ENCODE measurements around the gene NEU2.

The NEU2 gene

DNA sequence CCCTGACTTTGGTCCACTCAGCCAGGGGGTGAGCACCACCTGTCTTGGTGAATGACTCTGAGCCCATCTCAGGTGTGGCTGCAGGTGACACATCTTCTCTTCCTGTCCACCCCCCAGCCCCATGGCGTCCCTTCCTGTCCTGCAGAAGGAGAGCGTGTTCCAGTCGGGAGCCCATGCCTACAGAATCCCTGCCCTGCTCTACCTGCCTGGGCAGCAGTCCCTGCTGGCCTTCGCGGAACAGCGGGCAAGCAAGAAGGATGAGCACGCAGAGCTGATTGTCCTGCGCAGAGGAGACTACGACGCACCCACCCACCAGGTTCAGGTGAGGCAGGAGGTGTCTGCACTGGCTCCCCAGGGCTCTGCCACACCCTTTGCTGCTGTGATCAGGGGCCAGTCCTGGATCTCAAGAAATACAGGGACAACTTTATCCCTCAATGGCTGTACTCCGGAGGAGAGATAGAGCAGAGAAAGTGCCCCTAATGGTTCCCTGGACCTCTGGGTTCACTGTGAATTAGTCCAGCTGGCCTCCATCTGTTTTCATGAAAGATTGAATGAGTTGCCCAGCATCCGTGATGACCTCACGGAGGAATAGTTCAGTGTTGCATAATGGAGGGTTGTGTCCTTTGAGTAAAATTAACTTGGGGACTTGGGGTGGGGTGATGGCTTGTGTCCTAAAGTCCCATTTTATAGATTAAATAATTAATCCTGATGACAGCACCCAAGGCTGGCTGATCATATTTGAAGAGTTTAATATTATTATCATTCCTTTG is at the start of gene NEU2:
Gene NEU2, plus strand, starts transcription at position 122 of the 770 bp plus-strand sequence. Its CDS starts 0 bp downstream, at position 122.
- no peak for DNase-seq (ENCODE audit: low spot score)

DNA sequence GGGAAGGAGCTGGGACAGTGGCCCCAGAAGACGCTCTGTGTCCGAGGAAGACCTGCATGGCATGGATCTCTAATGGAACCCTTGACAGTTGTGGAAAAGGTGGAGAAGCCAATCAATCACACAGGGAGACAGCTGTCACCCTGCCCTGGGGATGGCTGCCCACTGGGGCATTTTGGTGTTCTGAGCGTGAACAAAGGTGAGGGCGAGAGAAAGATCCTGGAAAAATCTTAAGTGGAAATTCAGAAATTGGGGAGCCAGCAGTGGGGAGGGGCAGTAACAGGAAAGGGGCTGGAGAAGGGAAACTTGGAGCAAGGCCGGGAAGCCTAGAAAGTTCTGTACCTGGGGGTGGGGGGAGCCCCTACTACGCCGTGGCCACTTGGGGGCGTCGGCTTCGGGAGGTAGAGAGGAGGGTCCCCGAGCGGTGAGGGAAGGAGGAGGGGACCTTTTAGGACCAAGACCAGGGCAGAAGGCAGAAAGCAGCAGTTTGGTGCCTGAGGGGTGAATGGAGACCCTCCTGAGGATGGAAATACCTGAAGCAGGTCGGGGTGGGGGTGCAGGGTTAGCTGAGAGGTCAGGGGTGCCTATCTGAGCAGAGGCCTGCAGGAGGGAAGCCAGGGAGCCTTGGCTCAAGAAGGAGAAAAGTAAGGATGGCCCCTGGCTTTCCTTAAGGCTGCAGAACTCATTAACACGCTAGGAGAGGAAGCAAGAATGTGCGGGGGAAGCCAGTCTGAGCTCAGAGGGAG is 49.4 kb upstream of the NEU2 start:
- DNase-seq (ENCODE audit: low spot score): no peak

DNA sequence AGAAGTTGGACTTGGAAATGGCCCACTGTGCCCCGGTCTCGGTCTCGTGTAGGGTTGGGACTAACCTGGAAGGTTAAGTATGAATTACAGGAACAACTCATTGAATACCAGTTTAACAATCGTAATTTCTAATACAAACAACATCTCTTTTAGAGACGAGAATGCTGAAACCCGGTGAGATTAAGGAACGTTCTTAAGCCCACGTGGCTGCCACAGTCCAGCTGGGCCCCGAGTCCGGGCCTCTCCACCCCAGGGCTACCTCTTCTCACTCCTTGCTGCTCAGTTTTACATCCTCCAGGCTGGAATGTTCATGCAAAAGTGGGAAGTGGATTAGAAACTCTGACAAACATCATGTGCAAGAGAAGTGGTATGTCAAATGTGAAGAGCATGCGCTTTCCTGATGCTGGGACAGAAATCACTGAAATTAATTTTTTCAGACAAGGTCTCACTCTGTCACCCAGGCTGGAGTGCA is 48.8 kb upstream of the NEU2 start:
- DNase-seq (ENCODE audit: low spot score): no peak

DNA sequence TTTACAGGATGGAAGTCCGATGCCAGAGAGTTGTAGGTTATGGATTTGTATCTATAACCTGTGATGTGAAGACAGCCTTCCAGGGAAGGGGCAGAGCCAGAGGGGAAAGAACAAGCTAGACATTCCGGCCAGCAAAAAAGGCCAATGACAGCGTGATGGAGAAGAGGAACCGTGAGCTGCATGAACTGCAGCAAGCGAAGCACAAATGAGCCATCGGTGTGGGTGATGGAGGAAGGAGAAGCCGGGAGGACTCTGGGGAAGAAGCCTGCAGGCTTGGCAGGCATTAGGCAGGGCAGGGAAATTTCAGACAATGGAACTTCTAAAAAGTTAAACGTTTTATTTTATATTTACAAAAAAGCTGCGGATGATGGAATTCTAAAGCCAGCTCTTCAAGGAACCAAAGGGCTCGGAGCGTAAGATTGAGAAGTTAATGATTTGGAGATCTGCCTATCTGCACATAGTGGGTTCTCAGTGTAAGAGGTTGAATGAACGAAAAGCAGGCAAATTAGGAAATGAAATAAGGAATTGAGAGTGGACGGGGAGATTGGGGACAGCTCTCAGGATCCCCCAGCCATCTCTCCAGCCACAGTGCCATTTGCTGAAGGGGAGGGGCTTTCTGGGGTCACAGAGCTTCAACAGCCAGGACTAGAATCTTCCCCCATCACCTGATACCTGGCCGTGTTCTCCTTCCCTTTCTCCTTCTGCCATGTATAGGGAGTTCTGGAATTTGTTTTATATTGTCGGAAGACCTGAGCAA is 47.8 kb upstream of the NEU2 start:
- DNase-seq (ENCODE audit: low spot score): no peak

DNA sequence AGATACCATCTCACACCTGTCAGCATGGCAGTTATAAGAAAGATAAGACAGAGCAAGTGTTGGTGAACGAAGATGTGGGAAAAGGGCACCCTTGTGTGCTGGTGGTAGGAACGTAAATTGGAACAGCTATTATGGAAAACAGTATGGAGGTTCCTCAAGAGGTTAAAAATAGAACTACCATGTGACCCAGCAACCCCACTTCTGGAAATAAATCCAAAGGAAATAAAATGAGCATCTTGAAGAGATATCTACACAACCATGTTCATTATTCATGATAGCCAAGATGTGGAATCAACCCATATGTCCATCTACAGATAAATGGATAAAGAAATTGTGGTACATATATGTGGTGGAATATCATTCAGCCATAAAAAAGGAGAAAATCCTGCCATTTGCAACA is 46.3 kb upstream of the NEU2 start:
- no peak for DNase-seq (ENCODE audit: low spot score)

DNA sequence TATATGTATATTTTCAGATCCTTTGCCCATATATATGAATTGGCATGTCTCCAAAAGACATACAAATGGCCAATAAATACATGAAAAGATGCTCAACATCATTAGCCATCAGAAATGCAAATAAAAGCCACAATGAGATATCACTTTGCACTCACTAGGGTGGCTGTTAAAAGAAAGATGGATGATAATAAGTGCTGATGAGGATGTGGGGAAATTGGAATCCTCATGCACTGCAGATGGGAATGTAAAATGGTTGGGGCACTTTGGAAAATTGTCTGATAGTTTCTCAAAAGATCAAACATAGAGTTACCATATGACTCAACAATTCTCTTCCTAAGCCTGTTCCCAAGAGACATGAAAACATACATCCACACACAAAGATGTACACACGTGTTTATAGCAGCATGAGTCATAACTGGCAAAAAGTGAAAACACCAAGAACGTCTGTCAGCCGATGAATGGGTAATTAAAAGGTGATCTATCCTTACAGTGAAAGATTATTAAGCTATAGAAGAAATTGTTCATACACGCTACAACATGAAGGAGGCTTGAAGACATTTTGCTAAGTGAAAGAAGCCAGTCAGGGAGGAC is 39.1 kb upstream of the NEU2 start:
- no peak for DNase-seq (ENCODE audit: low spot score)

DNA sequence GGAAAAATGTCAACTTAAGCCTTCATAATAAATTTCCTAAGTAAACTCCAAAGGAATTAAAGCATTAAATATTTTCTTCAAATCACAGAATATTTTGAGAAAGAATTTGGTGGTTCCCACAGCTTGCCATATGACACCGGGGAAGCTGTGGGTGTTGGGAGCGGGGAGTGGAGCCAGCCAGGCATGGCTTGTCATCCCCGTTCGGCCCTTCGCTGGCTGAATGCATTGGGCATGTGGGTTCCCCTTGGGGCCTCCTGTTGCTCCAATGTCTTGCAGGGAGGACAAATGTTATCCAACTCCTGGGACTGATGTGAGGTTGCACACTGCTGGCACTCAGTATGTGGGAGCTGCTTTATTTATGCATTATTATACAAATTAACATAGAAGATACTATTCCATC is 38.0 kb upstream of the NEU2 start:
- no peak for DNase-seq (ENCODE audit: low spot score)

DNA sequence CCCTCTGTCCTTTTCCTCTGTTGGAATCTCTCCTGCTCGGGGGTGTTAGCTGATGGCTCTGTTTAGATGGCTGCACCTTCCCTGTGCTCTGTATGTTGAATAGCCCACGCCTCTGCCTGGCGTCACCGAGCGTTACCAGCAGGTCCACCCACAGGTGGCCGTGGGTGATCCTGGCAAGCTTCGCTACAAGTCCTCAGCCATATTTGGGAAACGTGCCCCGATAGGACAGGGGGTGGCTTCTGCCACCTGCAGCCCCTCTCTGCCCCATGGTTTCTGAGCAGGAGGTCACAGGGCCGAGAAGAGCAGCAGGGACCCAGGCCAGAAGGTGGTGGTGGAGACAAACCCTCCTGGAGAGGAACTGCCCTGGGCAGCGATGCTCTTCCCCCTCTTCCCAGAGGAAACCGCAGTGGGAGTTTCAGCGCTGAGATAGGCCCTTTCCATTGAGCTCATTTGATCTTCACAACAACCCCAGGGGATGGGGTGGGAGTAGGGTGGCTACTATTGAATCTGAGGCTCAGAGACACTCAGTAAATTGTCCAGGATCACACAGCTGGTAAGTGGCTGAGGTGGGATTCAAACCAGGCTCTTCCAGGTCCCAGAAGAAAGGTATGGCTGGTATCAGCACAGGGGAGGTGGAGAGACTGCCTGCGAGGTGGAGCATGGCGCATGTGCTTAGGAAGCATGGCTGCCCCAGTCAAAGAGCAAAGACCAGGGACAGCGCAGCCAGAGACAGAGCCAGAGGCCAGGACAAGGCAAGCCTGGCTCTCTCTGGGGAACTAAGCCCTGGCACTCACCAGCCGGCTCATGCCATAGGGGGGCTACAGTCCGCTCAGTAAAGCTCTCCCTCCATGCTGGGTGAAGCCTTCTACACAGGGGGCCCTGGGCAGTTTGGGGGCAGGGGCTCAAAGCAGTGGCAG is 34.5 kb upstream of the NEU2 start:
- DNase-seq (ENCODE audit: low spot score): no peak

DNA sequence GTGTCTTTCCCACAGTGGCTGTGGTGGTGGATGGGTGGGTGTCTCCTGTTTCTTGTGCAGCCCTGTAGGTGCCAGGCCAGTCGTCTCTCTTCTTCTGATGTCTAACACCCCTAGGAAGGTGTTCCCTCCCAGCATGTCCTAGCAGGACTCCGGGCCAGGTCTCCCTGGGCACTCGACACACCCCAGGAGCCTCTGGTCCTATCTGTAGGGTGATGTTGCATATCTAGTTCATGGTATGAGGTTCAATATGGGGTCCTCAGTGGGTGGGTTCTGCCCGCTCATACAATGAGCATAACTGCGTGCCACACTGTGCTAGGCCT is 33.8 kb upstream of the NEU2 start:
- DNase-seq (ENCODE audit: low spot score): no peak

DNA sequence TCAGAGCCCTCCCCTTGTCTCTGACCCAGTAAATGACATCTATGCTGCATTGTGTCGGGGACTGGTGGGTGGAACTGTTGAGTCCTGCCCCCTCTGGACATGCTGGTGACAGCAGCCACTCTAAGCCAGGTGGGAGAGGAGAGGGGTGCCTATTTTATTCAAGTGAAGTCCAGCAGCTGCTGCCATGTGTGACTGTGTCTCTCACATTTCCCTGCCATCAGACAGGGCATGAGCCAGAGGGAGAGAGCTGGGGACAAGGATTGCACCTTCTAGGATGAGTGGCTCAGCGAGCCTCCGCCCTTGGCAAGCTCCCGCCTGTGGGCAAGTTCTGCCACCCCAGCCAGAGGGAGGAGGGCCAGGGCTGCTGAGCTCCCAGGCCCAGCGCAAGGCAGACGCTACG is 33.1 kb upstream of the NEU2 start:
- no peak for DNase-seq (ENCODE audit: low spot score)

DNA sequence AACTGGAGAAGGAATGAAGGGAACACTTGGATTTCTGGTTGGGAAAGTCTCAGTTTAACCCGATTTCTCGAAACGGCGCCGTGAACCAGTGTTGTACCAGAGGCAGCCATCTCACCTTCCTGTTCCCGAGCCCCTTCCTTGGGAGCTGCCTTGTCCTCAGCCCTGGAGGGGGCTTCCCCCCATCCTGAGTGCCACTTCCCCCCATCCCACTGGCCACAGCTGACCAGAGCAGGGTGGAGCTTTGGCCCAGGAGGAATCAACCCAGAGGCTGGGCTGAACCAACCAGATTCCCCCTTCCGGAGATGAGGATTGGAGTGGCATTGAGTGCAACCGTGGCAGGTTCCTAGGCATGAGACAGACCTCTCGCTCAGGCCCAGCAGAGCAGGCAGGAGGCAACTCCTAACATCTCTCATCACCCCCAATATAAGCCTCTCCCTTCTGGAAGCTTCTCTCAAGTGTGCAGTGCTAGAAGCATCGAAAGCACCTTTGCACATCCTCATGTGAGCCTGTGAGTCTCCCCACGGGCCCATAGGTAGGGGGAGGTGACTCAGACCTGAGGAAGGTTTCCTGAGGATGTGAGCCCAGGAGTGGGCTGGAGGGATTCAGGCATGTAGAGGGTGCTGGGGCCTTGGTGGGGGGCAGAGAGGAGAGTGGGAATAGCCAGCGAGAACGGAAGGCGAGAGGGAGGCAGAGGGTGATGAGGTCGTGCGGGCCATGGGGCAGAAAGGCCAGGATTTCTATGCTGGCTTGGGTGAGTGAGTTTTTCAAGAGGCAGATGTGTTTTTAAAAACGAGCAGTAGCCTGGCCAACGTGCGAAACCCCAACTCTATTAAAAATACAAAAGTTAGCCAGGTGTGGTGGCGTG is 31.4 kb upstream of the NEU2 start:
- no peak for DNase-seq (ENCODE audit: low spot score)

DNA sequence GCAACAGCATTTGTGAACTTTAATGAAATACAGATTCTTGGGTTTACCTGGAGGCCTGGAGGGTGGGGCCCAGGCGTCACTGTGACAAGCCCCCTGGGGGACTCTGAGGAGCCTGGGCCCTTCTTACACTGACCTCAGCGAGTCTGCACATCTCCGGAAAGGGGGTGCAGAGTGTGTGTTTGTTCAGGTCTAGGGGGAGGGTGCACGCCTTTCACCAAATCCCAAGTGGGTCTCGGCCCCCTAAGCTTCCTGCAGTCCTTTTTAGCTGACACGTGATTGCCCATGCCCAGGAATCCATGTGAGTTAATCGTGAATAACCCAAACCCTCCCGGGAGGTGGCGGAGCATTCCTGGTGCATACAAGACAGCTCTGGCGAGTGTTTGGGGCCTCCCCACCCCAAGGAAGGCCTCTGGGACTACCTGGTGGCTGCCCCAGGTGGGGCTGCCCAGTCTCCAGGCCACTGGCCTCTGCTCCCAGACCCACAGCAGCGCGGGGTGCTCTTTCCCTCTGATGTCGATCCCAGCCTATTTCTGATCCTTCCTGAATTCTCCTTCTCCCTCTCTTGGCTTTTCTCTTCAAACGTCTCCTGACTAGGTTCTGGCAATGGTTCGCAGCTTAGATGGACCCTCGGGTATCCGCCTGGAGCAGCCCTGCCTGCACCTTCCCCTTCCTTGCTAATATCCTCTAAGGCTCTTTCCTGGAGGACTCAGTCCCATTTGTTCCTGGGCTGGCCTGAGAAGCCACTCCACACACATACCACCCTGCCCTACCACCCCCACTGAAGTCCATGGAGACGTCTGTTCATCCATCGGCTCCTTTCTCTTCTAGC is 29.4 kb upstream of the NEU2 start:
- no peak for DNase-seq (ENCODE audit: low spot score)

DNA sequence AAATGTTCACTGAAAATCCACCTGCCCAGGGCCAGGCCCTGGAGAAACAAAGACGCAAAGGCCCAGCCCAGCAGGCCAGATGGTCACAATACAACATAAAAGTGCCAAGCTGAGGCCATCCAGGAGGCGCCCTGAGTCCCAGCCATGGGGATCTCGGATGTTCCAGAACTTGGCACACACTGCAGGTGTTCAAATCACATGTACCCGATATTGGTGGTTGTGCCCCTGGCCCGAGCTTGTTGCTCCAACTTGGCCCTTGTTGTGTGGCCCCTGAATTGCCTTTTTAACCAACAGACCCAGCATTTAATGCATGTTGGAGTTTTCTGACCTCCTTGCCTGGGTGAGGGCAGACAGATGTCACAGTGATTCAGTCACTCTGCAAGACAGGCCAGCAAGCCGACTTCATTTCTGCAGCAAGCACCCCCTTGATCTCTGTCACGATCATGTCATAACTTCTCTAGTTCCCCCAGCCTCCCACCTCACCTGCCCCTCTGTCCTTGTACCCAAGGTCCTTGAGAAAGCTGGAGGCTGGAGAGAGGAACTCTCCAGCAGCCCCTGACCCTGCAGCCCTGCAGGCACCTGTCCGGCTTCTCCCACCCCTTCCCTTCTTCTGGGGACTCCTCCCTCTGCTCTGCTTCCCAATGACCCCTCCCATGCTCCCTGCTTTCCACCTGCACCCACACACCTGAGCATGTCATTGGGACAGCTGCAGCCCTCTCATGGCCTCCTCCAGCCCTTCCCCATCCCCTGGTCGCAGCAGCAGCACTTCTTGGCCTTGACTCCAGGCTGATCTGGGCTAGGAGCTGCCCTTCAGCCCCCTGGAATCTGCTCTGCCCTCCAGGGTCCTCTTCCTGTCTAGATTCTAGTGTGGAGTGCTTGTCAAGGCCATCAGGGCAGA is 28.6 kb upstream of the NEU2 start:
- no peak for DNase-seq (ENCODE audit: low spot score)

DNA sequence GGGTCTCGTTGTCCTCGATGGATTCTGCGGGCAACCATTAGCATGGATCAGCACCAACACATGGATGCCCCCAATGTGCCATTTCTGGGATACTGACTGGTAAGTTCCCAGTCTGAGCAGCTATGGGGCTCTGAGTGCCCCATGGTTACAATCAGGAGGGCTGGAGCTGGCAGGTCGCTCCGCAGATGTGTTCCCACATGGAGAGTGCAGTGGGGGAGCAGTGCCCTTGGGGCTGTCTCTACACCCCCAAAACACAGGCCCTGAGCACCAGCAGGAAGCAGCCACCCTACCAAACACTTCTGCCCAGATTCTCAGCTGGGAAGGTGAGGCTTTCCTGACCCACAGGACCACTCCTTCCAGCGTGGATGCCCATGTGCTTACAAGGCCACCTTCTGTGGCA is 27.4 kb upstream of the NEU2 start:
- DNase-seq (ENCODE audit: low spot score): no peak

DNA sequence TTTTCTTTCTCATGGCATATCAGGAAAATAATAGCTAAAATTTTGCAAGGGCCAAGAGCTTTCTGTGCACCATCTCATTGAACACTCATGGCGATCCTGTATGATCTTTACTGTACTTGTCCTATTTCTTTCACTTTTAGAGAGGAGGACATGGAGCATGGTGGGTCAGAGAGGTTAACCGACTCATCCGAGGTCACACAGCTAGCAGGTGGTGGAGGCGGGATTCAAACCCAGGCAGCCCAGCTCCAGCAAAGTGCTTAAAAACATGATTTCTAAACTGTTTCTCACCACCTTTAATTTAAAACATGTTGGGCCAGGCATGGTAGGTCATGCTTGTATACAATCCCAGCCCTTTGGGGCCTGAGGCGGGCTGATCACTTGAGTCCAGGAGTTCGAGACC is 25.8 kb upstream of the NEU2 start:
- DNase-seq (ENCODE audit: low spot score): no peak

DNA sequence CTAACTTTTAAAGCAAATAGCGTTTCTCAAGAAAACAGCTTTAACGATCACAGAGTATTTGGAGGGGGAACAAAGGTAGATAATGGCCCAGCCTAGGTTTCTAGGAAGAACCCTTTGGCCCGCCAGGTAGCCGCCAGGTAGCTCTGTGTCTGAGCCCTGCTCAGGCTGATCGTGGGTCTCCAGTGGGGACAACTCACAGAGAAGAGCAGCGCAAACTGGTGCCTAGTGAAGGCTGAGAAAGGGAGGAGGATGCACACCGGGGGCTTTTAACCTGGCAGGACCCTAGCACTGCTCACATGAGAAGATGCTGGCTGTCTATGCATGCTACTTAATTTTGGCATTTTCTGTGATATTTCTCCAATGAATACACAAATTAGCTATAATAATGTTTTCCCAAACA is 25.2 kb upstream of the NEU2 start:
- DNase-seq (ENCODE audit: low spot score): no peak

DNA sequence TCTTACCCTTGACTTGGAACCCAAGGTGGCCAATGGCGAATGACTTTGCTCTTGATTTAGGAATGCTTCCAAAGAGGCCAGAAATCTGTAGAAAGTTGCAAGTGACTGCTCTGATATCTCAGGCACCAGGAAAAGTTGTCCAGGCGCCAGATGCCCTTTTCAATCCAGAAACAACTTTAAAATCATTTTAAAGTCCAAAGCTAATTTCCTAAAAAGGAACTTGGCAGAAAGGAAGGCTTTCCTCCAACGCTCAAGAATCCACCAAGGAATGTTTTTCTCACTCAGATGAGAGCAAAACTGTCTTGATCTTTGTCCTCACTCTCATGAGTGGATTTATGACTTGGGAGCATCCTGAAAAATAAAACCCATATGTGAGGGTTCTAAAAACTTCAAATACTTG is 24.7 kb upstream of the NEU2 start:
- no peak for DNase-seq (ENCODE audit: low spot score)

DNA sequence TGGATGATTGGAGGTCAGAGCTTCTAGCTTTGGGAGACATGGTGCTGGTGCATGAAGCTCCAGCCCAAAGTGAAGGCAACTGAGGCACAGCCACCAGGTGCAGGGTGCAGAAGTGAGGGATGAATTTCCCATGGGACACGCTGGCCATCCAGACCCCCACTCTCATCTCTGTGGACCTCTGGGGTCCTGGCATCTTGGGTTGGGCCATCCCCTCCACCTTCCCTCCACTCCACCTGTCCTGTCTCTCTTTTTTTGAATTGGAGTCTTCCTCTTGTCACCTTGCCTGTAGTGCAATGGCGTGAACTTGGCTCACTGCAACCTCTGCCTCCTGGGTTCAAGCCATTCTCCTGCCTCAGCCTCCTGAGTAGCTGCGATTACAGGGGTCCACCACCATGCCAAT is 22.8 kb upstream of the NEU2 start:
- DNase-seq (ENCODE audit: low spot score): no peak
